Articular chondrocyte of knee joint (primary cell): Measurements from ENCODE around the gene MYO7B. TPM values are rescaled to one million over a fixed set of nuclear protein-coding genes. Genes with fewer than 3 reads are reported as not detected.

Experiments
- total RNA-seq: library from RNA; depleted of rRNA; stranded (reverse); fragments of >200 nt; gene quantifications from 2 replicates; pipeline ENCODE4 v1.2.3, GENCODE V29; 2012

MYO7B gene
- total RNA-seq = 0.11 and 0.13 TPM in 2 replicates

DNA sequence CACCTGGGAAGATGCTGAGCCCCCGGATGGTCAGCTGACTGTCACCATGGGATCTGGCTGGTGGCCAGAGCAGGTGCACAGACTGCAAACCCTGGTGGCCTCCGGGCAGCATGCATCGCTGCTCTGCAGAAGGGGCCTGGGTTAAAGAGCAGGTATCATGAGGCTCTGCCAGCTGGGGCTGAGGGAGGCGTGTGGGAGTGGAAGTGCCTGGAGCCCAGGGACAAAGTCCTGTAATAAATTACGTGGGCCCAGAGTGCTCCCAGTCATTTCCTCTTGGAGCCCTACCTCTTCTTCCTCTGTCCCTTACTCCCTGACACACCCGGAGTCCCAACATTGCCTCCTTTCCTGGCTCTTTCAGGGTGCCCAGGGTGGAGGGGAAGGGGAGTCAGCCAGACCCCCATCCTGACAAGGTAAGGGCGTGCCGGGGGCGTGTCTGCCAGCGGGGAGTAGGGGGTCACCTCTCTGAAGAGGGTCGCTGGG lies at the start of gene MYO7B:
MYO7B (plus strand) TSS at position 262 of the 480 bp plus-strand sequence. CDS start 24,040 bp downstream, outside the sequence.

DNA sequence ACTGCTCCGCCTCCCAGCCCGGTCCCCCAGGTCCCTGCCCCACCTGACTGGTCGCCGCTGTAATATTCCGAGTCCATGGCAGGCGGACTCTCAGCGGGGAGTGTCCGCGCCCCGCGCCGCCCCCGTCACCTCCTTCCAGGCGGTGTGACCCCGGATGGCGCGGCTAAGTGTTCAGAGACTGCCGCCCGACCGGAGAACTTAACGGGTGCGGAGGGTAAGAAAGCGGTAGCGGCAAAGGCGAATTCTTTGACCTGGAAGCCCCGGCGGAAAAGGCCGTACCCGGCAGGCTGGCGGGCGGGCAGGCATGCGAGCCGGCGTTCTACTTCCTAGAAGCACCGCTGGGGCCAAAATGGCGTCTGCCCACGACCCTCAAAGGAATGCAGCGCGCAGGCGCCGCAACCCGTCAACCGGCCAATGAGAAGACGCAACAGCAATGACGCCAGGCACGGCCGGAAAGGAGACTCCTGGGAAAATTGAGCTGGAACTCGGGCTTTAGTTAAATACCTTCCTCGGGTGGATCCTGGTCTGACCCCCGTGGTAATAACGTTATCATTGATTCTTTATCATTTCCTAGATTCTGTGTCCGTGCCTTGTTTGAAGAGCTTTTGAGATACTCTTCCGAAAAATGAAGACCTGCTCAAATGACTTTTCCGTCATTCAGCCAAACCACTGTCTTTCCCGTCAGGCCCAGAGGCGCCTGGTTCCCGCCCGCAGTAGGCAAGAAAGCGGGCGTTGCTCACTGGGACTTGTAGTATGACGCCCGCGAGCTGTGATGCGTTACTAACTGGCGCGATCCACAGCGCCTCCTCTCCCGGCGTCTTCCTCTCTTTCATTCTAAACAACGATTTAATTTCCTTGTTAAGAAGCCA lies 9.1 kb upstream of the MYO7B start, which contains the start of gene IWS1:
IWS1 (minus strand) TSS at position 358 of the 869 bp plus-strand sequence; CDS start at position 77, 281 bp downstream.

DNA sequence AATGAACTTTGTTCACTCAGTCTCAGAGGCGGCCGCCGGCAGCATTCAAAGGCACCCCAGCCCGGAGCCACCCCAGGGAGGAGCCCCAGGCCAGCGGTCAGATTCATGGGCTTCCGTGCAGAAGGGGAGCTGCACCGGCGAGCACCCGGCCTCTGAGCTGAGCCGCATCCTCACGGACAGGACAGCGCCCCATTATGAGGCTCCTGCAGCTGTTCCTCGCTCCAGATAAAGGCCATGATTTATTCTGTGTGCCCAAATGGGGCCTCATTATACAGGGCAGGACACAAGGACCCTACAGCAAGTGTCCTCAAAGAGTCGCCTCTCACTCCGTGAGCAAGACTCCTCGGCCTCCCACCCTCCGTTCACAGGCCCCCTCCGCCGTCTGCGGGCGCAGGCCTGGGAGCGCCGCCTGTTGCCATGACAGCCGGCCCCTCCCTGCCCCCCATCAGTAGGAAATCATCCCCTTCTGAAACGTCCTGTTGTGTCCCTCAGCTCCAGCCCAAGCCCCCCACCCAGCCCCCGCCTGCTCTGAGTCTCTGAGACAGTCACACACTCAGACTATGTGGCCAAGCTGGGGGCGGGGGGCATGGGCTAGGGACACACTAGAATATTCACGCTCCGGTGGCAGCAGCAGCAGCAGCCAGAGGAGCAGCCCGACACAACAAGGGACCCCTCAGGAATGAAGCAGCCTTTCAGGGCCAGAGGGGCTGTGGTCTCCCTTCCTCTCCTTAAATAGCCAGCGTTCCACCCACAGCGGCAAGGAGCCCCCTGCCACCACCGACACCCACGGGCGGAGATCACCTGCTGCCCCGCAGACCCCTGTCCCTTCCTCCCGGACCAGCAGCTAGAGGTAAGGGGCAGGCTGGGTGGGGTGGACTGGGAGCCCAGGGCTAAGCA lies 110.2 kb downstream of the MYO7B start, which contains the start of gene GPR17:
GPR17 (plus strand) TSS at position 759 of the 897 bp plus-strand sequence. CDS start 4,583 bp downstream, outside the sequence.

DNA sequence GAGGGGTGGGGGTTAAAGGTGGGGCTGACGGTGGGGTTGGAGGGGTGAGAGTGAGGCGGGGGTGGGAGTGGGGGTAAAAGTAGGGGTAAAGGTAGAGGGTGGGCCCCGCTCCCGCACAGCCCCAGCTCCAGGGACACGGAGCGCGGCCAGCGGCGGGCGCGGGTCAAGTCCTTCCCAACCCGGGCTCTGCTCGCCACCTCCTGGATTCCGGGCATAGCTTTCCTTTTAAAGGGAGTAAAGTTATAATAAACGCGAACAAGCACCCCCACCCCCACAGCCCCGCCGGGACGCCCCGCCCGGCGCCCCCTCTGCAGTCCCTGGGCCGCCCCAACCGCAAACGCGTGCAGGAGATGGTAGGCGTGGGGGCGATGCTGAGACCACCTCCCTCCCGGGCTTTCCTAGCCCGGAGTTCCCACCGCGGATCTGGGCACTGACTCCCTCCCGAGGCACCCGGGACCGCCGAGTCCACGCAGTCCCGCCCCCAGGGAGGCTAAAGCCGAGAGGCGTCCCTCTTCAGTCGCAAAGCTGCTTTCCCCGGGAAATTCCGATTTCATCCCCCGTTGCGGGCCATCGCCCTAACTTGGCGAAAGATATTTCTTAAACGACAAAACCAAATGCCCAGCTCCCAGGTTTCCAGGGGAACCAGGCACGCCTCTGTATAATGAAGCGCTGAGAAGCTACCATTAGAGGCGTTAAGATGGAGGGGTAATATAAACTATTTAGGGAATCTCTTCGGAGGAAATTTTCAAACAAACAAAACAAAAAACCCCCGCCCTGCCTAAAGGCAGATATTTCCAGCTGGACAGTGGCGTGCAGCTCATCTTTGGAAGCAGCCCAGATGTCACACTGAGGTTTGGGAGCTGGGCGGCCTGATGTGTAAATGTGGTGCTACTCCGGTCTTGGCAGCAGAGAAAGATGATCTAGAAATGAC lies 140.1 kb downstream of the MYO7B start, which contains the start of gene LIMS2:
LIMS2 (minus strand) TSS at position 200 of the 931 bp plus-strand sequence. CDS start 506 bp downstream, outside the sequence.

Other genes with a start within 250 kb of the MYO7B start
- gene ERCC3, start 241.5 kb upstream of the MYO7B start, total RNA-seq = 33.9 and 36.1 TPM in 2 replicates
- gene MAP3K2, start 147.7 kb upstream of the MYO7B start, total RNA-seq = 60.9 and 76.2 TPM in 2 replicates
- gene PROC, start 117.3 kb upstream of the MYO7B start, total RNA-seq = 0.11 TPM in 1 of 2 replicates, not detected in the other
- gene IWS1, start 9.2 kb upstream of the MYO7B start, total RNA-seq = 39.1 and 40.0 TPM in 2 replicates
- gene GPR17, start 110.5 kb downstream of the MYO7B start, total RNA-seq = not detected in 2 replicates
- 7.4 and 8.9 TPM in 2 replicates for gene LIMS2, start 139.8 kb downstream of the MYO7B start, total RNA-seq
- 5.2 and 6.0 TPM in 2 replicates for gene SFT2D3, start 165.8 kb downstream of the MYO7B start, total RNA-seq